GM11168 (cell line): ENCODE data around the gene ZSCAN25.
"Not testable (repeated sequence)": the region's sequence is repeated elsewhere in the genome, so short reads cannot be mapped to it uniquely, and the experiment has no call there.

ENCODE experiments used
- in situ Hi-C: fragments of 300-500 bp; cut with MboI; formaldehyde crosslinking; loops from one replicate; pipeline ENCODE4 v1.12.0; 2022; ENCODE audit warnings: low sequenced_read_pairs; ENCODE audit not compliant: unreplicated experiment

ZSCAN25 gene

DNA sequence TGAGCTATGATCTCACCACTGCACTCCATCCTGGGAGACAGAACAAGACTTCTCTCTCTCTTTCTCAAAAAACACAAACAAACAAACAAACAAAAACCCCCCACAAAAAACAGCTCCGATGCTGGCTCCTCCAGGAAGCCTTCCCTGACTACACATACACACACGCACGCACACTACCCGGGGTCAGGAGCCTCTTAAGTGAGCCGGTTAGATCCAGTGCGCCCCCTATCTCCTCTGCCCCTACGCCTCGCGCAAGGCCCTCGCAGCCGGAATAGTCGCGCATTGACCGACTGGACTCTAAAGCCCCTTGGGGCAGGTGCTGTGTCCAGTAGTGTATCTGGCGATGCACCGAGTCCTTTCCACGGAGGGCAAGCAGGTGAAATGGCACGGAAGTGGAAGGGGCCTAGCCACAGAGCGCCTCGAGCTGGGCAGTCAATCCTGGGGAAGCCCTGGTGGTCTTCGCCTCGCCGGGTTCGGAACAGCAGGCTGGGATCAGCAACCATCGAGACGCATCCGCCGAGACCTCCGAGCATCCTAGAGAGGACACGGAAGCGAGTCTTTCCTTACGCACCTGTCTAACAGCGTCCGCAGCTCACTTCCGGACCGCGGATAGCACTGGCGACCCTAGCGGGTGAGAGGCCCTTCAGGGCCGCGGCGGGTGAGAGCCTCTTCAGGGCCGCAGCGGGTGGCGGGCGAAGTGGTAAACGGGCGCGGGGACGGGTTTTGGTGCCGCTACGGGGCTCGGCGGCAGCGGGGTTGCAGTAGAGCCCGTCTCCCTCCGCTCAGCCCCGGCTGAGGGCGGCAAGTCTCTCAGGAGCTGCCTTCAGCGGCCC, at the start of gene ZSCAN25:
ZSCAN25 (plus strand) TSS at position 588 of the 833 bp plus-strand sequence. CDS start 2,661 bp downstream, outside the sequence.
- in situ Hi-C loops, result no loop called here

DNA sequence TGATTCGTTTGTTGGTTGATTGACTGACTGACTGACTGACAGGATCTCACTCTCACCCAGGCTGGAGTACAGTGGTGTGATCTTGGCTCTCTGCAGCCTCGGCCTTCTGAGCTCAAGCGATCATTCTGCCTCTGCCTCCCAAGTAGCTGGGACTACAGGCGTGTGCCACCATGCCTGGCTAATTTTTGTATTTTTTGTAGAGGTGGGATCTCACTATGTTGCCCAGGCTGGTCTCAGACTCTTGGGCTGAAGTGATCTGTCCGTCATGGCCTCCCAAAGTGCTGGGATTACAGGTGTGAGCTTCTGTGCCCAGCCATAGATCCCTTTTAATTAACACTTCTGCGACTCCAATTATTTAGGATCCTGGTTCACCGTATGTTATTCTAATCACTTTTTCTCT, 48.0 kb upstream of the ZSCAN25 start:
- in situ Hi-C loops, result not testable (repeated sequence)

GRCh38 chr7:99571768-99572167, 45.0 kb upstream of the ZSCAN25 start:
- in situ Hi-C loops, result no loop called here

DNA sequence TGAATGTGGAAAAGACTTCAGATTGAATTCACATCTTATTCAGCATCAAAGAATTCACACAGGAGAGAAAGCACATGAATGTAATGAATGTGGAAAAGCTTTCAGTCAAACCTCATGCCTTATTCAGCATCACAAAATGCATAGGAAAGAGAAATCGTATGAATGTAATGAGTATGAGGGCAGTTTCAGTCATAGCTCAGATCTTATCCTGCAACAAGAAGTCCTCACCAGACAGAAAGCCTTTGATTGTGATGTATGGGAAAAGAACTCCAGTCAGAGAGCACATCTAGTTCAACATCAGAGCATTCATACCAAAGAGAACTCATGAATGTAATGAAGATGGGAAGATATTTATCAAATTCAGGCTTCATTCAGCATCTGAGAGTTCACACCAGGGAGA, 43.5 kb upstream of the ZSCAN25 start:
- in situ Hi-C loops, result no loop called here

DNA sequence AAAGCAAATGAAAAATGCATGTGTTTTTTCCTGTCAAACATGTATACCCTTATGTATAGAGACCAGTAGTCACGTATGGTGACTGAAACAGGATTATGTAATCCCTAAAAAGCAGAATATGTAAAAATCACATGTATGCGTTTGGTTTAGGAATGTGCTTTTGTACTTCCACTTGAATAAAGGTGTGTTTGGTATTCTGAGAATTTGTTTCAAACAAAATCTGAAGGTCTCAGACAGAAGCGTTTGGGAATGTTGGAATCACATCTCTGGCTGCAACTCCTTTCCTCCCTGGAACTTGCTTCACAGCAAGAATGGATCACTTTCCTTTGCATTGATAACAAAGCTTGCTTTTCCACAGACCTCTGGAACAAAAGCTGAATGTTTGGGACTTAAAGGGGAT, 40.5 kb upstream of the ZSCAN25 start:
- in situ Hi-C loops, result no loop called here

- in situ Hi-C loops, result no loop called here
Measured at GRCh38 chr7:99579281-99579955, 37.3 kb upstream of the ZSCAN25 start.

DNA sequence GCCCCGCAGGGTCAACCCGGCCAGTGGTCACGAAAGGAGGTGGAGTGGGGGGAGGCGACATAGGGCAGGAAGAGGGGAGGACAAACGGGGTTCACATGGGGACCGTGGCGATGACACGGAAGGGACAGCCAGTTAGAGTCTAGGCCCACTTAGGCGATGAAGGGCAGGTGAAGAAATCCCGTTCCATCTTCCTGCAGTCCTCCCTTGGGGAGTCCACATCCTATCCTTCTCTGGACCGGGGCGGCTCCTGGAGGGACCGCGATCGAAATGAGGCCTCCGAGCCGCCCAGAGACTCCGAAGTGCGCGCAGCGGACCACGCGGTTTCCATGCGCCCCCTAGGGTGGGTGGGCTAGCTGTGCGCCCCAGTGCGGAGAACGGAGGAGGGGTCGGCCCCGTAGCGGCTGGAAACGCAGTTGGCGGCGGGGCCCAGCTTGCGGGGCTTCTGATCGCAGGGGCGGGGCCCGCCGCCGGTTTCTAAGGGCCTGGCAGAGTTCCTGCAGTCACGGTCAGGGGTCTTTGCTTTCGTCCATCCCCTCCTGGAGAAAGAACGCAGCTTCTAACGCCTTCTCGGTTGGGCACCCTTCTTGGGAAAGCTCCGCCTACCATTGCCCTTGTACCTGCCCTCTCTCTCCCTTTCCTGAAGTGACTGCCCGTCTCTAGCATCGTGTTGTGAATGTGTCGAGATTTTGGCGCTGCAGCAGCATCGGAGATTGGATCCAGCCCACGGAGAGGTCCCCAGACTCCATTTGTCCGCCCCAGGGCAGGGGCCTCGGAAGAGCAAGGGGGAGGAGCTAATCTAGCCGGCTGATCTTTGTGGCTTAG, 36.6 kb upstream of the ZSCAN25 start:
- in situ Hi-C loops, result no loop called here

- in situ Hi-C loops, result not testable (repeated sequence)
Measured at GRCh38 chr7:99580778-99581332, 35.9 kb upstream of the ZSCAN25 start.

- in situ Hi-C loops, result no loop called here
Measured at GRCh38 chr7:99588868-99589267, 27.9 kb upstream of the ZSCAN25 start.

DNA sequence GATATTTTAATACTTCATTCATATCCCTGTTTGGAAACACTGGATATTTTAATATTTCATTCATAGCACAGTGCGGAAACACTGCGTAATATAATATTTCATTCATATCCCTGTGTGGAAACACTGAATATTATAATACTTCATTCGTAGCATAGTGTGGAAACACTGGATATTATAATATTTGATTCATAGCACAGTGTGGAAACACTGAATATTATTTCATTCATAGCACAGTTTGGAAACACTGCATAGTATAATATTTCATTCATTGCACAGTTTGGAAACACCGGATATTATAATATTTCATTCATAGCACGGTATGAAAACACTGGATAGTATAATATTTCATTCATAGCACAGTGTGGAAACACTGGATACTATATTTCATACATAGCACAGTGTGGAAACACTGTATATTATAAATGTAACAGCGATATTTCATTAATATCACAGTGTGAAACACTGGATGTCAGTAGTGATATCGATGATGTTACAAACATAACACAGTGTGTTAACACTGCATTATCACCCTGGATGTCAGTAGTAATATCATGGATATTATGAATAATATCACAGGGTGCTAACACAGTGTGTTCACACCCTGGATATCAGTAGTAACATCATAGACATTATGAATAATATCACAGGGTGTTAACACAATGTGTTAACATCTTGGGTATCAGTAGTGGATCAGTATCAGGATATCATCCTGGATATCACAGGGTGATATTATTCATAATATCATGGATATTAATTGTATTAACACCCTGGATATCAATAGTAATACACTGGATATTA, 21.6 kb upstream of the ZSCAN25 start:
- in situ Hi-C loops, result no loop called here

DNA sequence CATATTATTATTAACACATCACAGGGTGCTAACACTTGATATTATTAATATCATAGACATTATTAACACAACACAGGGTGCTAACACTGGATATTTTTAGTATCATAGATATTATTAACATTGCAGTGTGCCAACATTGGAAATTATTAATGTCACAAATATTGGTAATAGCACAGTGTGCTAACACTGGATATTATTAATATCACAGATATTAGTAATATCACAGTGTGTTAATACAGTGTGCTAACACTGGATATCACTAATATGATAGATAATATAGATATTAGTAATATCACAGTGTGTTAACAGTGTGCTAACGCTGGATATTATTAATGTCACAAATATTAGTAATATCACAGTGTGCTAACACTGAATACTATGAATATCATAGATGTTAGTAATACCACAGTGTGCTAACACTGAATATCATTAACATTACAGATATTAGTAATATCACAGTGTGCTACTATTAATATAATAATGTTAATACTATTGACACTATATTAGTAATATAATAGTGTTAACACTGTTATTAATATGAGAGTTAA, 20.3 kb upstream of the ZSCAN25 start:
- in situ Hi-C loops, result no loop called here

DNA sequence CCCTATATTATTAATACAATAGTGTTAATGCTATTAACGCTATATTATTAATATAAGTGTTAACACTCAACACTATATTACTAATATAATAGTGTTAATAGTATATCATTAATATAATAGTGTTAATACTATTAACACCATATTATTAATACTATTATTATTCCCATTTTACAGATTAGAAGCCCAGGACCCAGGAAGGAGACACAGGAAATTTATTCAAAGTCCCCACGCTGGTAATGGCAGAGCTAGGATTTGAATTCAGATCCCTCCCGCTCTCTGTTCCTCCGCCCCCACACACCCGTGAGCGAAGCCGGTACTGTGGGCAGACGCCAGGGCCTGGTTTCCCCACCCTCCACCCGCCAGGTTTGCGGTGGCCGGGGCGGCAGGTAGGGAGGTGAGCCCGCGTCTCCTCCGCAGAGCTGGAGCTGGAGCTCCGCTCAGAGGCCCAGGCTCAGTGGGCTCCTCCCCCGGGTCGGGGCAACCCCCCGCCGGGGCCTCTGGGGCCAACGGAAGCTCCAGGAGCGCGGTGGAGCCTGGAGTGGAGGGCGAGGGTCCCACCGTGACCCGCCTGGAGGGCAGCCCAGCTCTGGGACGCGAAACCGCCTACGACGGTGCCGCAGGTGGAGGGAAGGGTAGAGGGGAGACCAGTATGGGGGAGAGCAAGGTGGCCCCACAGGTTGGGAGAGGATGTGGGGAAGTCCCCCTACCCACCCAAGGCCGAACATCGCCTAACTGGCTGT, 18.8 kb upstream of the ZSCAN25 start, which contains the start of gene TMEM225B:
TMEM225B (plus strand) TSS at position 506 of the 740 bp plus-strand sequence. CDS start 6,122 bp downstream, outside the sequence.
- in situ Hi-C loops, result no loop called here

DNA sequence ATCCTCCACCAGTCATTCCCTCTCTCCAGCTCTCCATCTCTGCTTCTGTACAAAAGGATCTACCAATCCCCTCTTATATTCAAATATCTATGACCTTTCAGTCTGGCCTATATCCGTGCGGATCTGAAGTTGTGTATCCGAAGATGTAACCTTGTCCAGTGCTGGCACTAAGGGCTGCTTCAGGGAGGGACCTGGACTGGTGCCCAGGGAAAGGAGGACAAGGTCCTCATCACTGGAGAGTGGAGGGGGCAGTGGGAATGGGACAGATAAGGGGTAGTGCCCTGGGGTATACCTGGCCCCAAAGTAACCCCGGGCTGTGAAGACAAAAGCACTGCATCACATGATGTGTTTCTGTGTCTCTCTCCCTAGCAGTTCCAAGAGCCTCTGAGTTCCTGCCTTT, 16.9 kb upstream of the ZSCAN25 start:
- in situ Hi-C loops, result no loop called here

DNA sequence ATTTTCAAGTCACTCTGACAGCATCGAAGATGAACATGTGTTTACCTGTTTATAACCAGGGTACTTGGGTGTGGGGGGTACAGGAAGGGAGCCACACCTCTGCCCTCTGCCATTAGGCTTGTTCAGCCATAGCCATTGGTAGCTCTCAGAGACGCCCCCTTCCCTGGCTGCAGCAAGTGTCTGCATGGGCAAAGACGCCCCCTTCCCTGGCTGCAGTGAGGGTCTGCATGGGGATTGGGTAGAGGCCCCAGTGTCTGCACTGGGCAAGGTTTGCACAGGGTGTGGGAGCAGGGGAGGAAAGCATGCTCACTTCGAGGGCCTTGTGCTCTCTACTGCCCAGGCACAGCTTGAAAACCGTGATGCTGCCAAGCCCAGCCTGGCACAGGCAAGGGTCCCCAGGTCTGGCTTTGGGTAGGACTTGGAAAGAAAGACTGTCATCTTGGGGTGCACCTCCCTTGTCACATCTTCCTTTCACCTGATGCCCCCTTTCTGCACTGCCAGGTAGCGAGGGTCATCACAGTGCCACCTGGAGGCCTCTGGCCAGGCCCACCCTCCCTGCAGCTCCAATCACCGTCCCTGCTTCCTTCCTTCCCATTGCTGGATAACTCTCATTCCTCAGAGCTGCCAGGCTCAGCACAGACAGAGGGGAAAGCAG, 15.0 kb upstream of the ZSCAN25 start:
- in situ Hi-C loops, result no loop called here

- in situ Hi-C loops, result no loop called here
Measured at GRCh38 chr7:99605527-99605926, 11.2 kb upstream of the ZSCAN25 start.

DNA sequence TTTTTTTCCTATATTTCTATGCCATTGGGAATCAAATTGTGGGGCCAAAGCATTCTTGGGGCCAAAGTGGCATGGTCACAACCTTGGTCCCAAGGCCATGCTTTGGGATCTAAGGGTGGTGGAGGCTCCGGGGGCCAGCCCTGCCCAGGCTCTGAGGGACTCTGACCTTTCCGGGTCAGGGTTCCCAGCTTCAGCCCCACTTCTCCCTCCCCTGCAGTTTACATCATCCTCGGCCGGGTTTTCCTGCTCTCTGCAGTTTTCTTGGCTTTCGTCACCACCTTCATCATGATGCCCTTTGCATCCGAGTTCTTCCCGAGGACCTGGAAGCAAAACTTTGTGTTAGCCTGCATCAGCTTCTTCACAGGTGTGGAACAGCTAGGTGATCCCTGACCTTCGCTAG, 10.2 kb upstream of the ZSCAN25 start:
- in situ Hi-C loops, result no loop called here

DNA sequence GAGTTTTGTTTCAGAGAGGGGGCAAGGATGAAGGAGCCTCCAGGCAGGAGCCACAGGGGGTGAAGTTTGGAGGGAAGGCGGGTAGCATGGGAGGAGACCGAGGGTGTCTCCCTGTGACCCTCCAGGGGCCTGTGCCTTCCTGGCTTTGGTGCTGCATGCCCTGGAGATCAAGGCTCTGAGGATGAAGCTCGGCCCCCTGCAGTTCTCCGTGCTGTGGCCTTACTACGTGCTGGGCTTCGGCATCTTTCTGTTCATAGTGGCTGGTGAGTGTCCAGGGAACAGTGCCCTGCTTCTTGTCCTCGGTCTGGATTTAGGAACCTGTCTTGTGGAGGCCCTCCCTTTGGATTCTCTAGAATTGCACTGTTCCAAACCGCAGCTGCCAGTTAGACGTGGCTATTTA, 9.2 kb upstream of the ZSCAN25 start:
- in situ Hi-C loops, result no loop called here

GRCh38 chr7:99614495-99614894, 2.3 kb upstream of the ZSCAN25 start:
- in situ Hi-C loops, result no loop called here
